SU-DHL-6 (cell line): ENCODE measurements around the gene COMT.

Source experiments
- H2AFZ ChIP-seq: fragments of 200-600 bp; sonication (generic); 2 replicates; pipeline ENCODE4 v1.6.1; 2014; ENCODE audit warnings: low read depth, mild to moderate bottlenecking, moderate library complexity, mixed read lengths, antibody characterized with exemption, low read length; ENCODE audit not compliant: severe bottlenecking
- H3F3A ChIP-seq: fragments of 200-600 bp; shearing (Covaris generic); 2 replicates; pipeline ENCODE4 v1.6.0; 2016; ENCODE audit warnings: antibody characterized with exemption, mild to moderate bottlenecking; ENCODE audit not compliant: insufficient read depth
- H3K27ac ChIP-seq: fragments of 200-600 bp; sonication (generic); 2 replicates; pipeline ENCODE4 v1.5.1; 2016; ENCODE audit warnings: low read depth, mild to moderate bottlenecking, low read length, moderate library complexity, mixed read lengths
- H3K27me3 ChIP-seq: fragments of 200-600 bp; sonication (generic), shearing (Covaris generic); 2 replicates; pipeline ENCODE4 v1.6.0; 2014; ENCODE audit warnings: mild to moderate bottlenecking, low read length
- H3K36me3 ChIP-seq: fragments of 200-600 bp; sonication (generic); 2 replicates; pipeline ENCODE4 v1.6.1; 2014; ENCODE audit warnings: mild to moderate bottlenecking, low read length, mixed read lengths
- H3K4me2 ChIP-seq: fragments of 300-600, 200-600 bp; shearing (Covaris generic), sonication (generic); 2 replicates; pipeline ENCODE4 v1.6.0; 2014; ENCODE audit warnings: low read length, low read depth, mild to moderate bottlenecking; ENCODE audit not compliant: poor library complexity, severe bottlenecking
- H3K4me3 ChIP-seq: fragments of 200-600 bp; sonication (generic); 2 replicates; pipeline ENCODE4 v1.5.1; 2014; ENCODE audit warnings: antibody characterized with exemption, low read length, mild to moderate bottlenecking, mixed read lengths; ENCODE audit not compliant: insufficient read depth, poor library complexity, severe bottlenecking
- H3K79me2 ChIP-seq: fragments of 200-600 bp; sonication (generic); 2 replicates; pipeline ENCODE4 v1.6.1; 2014; ENCODE audit warnings: mild to moderate bottlenecking, low read length, moderate library complexity; ENCODE audit not compliant: insufficient read depth
- H3K9ac ChIP-seq: fragments of 200-600 bp; sonication (generic); 2 replicates; pipeline ENCODE4 v1.7.0; 2014; ENCODE audit warnings: mild to moderate bottlenecking, low read length
- H3K9me2 ChIP-seq: fragments of 200-600 bp; sonication (generic); replicated peaks from 2 replicates; pipeline ENCODE4 v1.6.1; 2014; ENCODE audit warnings: low read length; ENCODE audit not compliant: insufficient read depth
- H3K9me3 ChIP-seq: fragments of 200-600 bp; sonication (generic); 2 replicates; pipeline ENCODE4 v1.6.1; 2014; ENCODE audit warnings: low read length, mixed read lengths; ENCODE audit not compliant: insufficient read depth
- H4K20me1 ChIP-seq: fragments of 200-600 bp; sonication (generic); 2 replicates; pipeline ENCODE4 v1.6.1; 2014; ENCODE audit warnings: low read depth, mild to moderate bottlenecking, antibody characterized with exemption, low read length, moderate library complexity, mixed read lengths
- CTCF ChIP-seq: fragments of 200-600 bp; sonication (generic); IDR thresholded peaks from one replicate; pipeline ENCODE4 v1.5.1; 2017; ENCODE audit warnings: antibody characterized with exemption, mild to moderate bottlenecking, low read length, moderate library complexity; ENCODE audit not compliant: insufficient read depth, poor library complexity, severe bottlenecking
- EZH2phosphoT487 ChIP-seq: fragments of 200-600 bp; sonication (generic), shearing (Covaris generic); conservative IDR thresholded peaks from 2 replicates; pipeline ENCODE4 v1.6.1; 2018; ENCODE audit warnings: mild to moderate bottlenecking, antibody characterized with exemption, low read length, moderate library complexity, mixed read lengths

The COMT gene

GRCh38 chr22:19979712-19980493 is 38.3 kb downstream of the COMT start:
- Histone ChIP-seq H3K9me2 (no peaks in the 10 kb centered on the region), H3K4me2 (no peak overlapping the region), H2AFZ (no peak overlapping the region), H3K27ac (no peak overlapping the region), H3K4me3 (no peak overlapping the region), H3F3A (no peaks in the 10 kb centered on the region), H3K9ac (no peak overlapping the region), H3K79me2 (no peaks in the 10 kb centered on the region), H3K36me3 (no peaks in the 10 kb centered on the region), H3K27me3 (no peaks in the 10 kb centered on the region), H3K9me3 (no peaks in the 10 kb centered on the region), H4K20me1 (no peaks in the 10 kb centered on the region)
- TF ChIP-seq EZH2phosphoT487 (no peak), CTCF (no peak)

DNA sequence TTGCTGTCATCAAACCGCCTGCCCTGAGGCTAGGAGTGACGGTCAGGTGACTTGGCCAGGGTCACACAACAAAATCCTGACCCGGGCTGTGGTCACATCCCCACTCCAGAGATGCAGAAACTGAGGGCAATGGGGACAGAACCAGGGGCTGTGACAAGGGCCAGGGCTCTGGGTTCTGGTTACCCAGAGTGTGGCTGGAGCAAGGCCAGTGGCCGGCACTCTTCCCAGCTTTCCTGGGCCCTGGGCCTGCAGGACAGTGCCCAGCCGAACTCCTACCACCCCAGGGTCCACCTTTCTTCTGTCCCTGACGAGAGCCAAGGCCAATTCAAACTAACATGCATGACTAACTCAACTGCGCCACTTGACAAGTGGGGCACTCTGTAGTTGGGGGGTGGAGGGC is 39.2 kb downstream of the COMT start:
- Histone ChIP-seq H3K9me2 (no peaks in the 10 kb centered on the region), H3K9ac (no peak overlapping the region), H2AFZ (no peak overlapping the region), H3K4me3 (no peak overlapping the region), H3F3A (no peaks in the 10 kb centered on the region), H3K79me2 (no peaks in the 10 kb centered on the region), H3K27me3 (no peaks in the 10 kb centered on the region), H3K4me2 (no peak overlapping the region), H3K36me3 (no peaks in the 10 kb centered on the region), H4K20me1 (no peaks in the 10 kb centered on the region), H3K9me3 (no peaks in the 10 kb centered on the region), H3K27ac (no peak overlapping the region)
- TF ChIP-seq EZH2phosphoT487 (no peak), CTCF (no peak)

DNA sequence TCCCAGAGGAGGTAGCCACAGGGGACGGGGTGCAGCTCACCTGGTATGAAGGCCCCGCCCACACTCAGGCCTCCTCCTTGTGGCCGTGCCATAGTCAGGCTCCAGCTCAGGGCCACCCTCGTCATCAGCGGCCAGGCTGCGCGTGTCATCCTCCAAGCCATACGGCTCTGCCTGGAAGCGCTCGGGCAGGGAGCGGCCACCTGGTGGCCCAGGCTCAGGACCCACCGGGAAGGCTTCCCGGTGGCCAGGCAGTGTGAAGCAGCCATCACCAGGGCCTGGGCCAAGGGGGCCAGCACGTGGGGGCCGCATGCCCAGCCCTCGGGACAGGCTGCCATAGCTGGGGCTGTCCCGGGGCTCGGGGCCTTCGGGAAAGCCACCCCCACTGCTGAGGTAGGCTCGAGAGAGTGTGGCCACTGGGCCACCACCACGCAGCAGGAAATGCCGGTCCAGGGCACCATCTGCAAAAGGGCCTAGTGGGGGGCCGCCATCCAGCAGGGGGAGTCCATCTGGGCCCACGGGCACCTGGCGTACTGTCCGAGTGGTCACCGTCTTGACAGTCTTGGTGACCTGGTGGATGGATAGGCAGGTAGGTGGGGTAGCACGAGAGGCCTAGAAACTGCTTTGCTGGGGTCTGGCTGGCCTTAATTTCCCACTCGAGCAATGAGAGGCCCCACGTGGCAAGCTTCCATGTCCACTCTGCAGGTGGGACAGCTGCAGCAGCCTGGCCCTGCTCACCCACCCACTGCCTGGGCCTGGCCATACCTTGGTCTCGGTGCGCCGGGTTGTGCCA is 39.8 kb downstream of the COMT start:
- no peaks in the 10 kb centered on the region for H3K79me2 ChIP-seq
- no peaks in the 10 kb centered on the region for H3K9me3 ChIP-seq
- H3F3A ChIP-seq, result no peaks in the 10 kb centered on the region
- no peak overlapping the region for H3K9ac ChIP-seq
- no peak overlapping the region for H3K4me3 ChIP-seq
- no peak overlapping the region for H3K27ac ChIP-seq
- H4K20me1 ChIP-seq, result no peaks in the 10 kb centered on the region
- H3K36me3 ChIP-seq, result no peaks in the 10 kb centered on the region
- H3K27me3 ChIP-seq, result no peaks in the 10 kb centered on the region
- TF ChIP-seq EZH2phosphoT487 (no peak), CTCF (no peak)
- H2AFZ ChIP-seq, result no peak overlapping the region
- H3K9me2 ChIP-seq, result no peaks in the 10 kb centered on the region
- H3K4me2 ChIP-seq, result no peak overlapping the region
